K562 (cell line): Measurements from ENCODE around the gene ENTPD5. TPM values are rescaled to one million over a fixed set of nuclear protein-coding genes. Genes with fewer than 3 reads are reported as not detected.
A peak's percentile ranks its signal among the peaks of the same experiment; 100 is the strongest.

ENCODE experiments used
- BCL6 ChIP-seq: fragments of 250-450 bp; sonication (Bioruptor Pico); IDR thresholded peaks from 2 replicates; pipeline ENCODE4 v1.4.0; 2020
- CBX3 ChIP-seq, 2 experiments: IDR thresholded peaks; 1 replicate in 1 of 2; 2 replicates in 1 of 2; pipeline ENCODE4 v1.6.1; 2012; ENCODE audit warnings: inconsistent platforms in 2 of 2, low read length in 2 of 2, borderline replicate concordance in 1 of 2, control low read depth in 1 of 2
- CREB1 ChIP-seq, 2 experiments: sonication (generic) in 1 of 2; formaldehyde crosslinking in 1 of 2; IDR thresholded peaks; 2 replicates each; pipeline versions ENCODE4 v1.6.1 to v1.8.0; 2012 to 2022; ENCODE audit warnings: inconsistent platforms in 1 of 2, mild to moderate bottlenecking in 1 of 2, missing genetic modification reagents in 1 of 2, moderate library complexity in 1 of 2
- EGR1 ChIP-seq: fragments of 450-650 bp; conservative IDR thresholded peaks from 2 replicates; pipeline ENCODE4 v1.6.1; 2017; ENCODE audit warnings: mild to moderate bottlenecking
- HOXB6 ChIP-seq: fragments of 250-450 bp; sonication (Bioruptor Pico); IDR thresholded peaks from 2 replicates; pipeline ENCODE4 v1.5.1; 2022; ENCODE audit warnings: mild to moderate bottlenecking, borderline replicate concordance
- MEF2A ChIP-seq: IDR thresholded peaks from 2 replicates; pipeline ENCODE4 v1.6.1; 2011; ENCODE audit warnings: low read depth, mild to moderate bottlenecking, low read length, moderate library complexity; ENCODE audit not compliant: control insufficient read depth
- MXI1 ChIP-seq: IDR thresholded peaks from 2 replicates; pipeline ENCODE4 v1.6.1; 2011; ENCODE audit warnings: low read depth, mild to moderate bottlenecking, improper control_type of control experiment, low read length
- NCOA4 ChIP-seq: fragments of 450-650 bp; IDR thresholded peaks from 2 replicates; pipeline ENCODE4 v1.6.1; 2018; ENCODE audit warnings: mild to moderate bottlenecking; ENCODE audit not compliant: partially characterized antibody
- NFRKB ChIP-seq: fragments of 450-650 bp; IDR thresholded peaks from 2 replicates; pipeline ENCODE4 v1.6.1; 2016; ENCODE audit warnings: low read depth
- NONO ChIP-seq, 2 experiments: fragments of 200-400 bp in 1 of 2; fragments of 450-650 bp in 1 of 2; formaldehyde crosslinking in 1 of 2; IDR thresholded peaks; 2 replicates each; pipeline ENCODE4 v1.6.1; 2017; ENCODE audit warnings: low read depth in 2 of 2, mild to moderate bottlenecking in 2 of 2, moderate library complexity in 2 of 2, low read length in 1 of 2
- PHF8 ChIP-seq: fragments of 200-600 bp; sonication (generic); IDR thresholded peaks from 2 replicates; pipeline ENCODE4 v1.6.1; 2012; ENCODE audit warnings: mixed run types, mild to moderate bottlenecking, inconsistent platforms, low read length, moderate library complexity, borderline replicate concordance
- POLR2B ChIP-seq: fragments of 450-650 bp; IDR thresholded peaks from 2 replicates; pipeline ENCODE4 v1.6.1; 2018; ENCODE audit warnings: low read depth; ENCODE audit not compliant: partially characterized antibody
- RBFOX2 ChIP-seq: fragments of 200-400 bp; formaldehyde crosslinking; IDR thresholded peaks from 2 replicates; pipeline ENCODE4 v1.6.1; 2017; ENCODE audit warnings: low read depth, mild to moderate bottlenecking, low read length, moderate library complexity
- TBP ChIP-seq: optimal IDR thresholded peaks from 2 replicates; pipeline ENCODE3; 2011; ENCODE audit warnings: low read depth, low read length, improper control_type of control experiment
- ZBTB7A ChIP-seq: IDR thresholded peaks from 2 replicates; pipeline ENCODE4 v1.6.1; 2011; ENCODE audit warnings: low read depth, mild to moderate bottlenecking, low read length, moderate library complexity, borderline replicate concordance; ENCODE audit not compliant: control insufficient read depth
- ZNF239 ChIP-seq: fragments of 250-450 bp; sonication (Bioruptor Pico); IDR thresholded peaks from 2 replicates; pipeline ENCODE4 v1.4.0; 2020; ENCODE audit warnings: mild to moderate bottlenecking
- ZNF384 ChIP-seq: IDR thresholded peaks from 2 replicates; pipeline ENCODE4 v1.6.1; 2012; ENCODE audit warnings: low read depth, low read length, improper control_type of control experiment
- ZNF778 ChIP-seq: fragments of 450-650 bp; formaldehyde crosslinking; IDR thresholded peaks from 2 replicates; pipeline ENCODE4 v1.4.0; 2020; ENCODE audit warnings: mild to moderate bottlenecking, moderate library complexity
- polyA plus RNA-seq, 8 experiments: library from polyadenylated mRNA; depleted of rRNA in 4 of 8; stranded (reverse) in 5 of 8; unstranded in 3 of 8; fragments of >200 nt; fragmentation: Nextera tagmentation in 2 of 8; fragmentation: Illumina TruSeq in 1 of 8; extraction: Ambion mirVana in 2 of 8; extraction: Trizol in 1 of 8; gene quantifications; 2 replicates each; pipeline versions ENCODE4 v1.2.1 to v1.2.3, GENCODE V29; 2011 to 2014; ENCODE audit warnings: inconsistent platforms in 1 of 8, missing spikeins in 1 of 8
- total RNA-seq, 7 experiments: library from RNA; depleted of rRNA in 6 of 7; stranded (reverse); fragments of >200 nt in 6 of 7; fragmentation: Illumina TruSeq in 2 of 7; extraction: Trizol in 2 of 7; gene quantifications; 2 replicates each; pipeline versions ENCODE4 v1.2.1 to v1.2.3, GENCODE V29; 2011 to 2021; ENCODE audit warnings: low replicate concordance in 1 of 7
- TF ChIP-seq, protein P1 (sequence below): sonication (generic); formaldehyde crosslinking; IDR thresholded peaks from 2 replicates; pipeline ENCODE4 v1.9.0; 2022; ENCODE audit warnings: mild to moderate bottlenecking, missing genetic modification reagents
- TF ChIP-seq, protein P2 (sequence below): fragments of 450-650 bp; IDR thresholded peaks from 2 replicates; pipeline ENCODE4 v1.6.1; 2017; ENCODE audit warnings: antibody characterized with exemption, mild to moderate bottlenecking
- TF ChIP-seq, protein P3 (sequence below): fragments of 200-400 bp; formaldehyde crosslinking; IDR thresholded peaks from 2 replicates; pipeline ENCODE4 v1.6.1; 2017; ENCODE audit warnings: mild to moderate bottlenecking, low read depth, low read length, moderate library complexity

The ENTPD5 gene
- total and polyA plus RNA-seq, 9 of the 15 experiments (the other 6 are each of a cell fraction or from before 2014, with no cell fraction given): 2.7 to 15.3 (median 10.3) TPM

DNA sequence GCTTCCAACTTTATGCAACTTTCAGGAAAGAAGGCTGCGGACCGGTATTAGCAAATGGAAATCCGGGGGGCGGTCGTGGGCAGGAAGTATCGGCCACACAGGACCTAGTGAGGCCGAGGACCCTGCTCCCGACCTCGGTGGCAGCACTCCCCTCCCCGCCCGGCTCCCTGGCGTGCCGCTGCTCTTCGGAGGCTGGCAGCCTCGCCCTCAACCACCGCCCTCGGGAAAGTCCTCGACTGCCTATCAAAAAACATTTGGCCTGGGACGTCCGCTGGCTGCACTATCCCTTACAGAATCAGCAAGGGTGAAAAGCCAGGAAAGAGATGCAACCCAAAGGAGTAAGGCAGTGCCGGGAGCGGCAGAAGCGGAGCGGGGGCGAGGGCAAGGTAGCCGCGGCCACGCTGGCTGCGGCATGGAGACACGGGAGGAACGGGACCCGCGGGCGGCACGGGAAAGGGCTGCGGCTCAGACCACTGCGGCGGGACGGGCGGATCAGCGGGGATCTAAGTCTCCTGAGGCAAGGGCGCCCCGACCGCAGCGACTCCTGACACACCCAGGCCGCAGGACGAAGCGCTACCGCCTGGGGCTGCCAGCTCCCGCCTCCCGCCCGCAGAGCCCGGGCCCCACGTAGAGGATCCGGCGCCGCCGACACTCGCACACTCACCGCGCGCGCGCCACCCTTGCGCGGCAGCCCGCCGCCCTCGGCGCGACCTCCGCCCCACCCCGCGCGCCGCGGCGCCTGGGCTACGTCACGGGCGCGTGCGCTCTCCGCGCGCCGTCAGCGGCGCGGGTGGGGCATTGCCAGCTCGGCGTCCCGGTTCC is at the start of gene ENTPD5, which contains the start of gene BBOF1 (continued):
- TF ChIP-seq NCOA4: no peak
- TF ChIP-seq, protein P1, sequence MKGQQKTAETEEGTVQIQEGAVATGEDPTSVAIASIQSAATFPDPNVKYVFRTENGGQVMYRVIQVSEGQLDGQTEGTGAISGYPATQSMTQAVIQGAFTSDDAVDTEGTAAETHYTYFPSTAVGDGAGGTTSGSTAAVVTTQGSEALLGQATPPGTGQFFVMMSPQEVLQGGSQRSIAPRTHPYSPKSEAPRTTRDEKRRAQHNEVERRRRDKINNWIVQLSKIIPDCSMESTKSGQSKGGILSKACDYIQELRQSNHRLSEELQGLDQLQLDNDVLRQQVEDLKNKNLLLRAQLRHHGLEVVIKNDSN (CRISPR knock-in tag): no peak
- TF ChIP-seq MEF2A: no peak
- peak; percentile 52 for TF ChIP-seq POLR2B
- TF ChIP-seq EGR1: peak; percentile 63
- TF ChIP-seq ZNF239 (CRISPR knock-in tag): no peak
- peak; percentile 95 for TF ChIP-seq CREB1 (IDR thresholded peaks at IDR 0.05)
- TF ChIP-seq CREB1 (CRISPR knock-in tag; IDR thresholded peaks at IDR 0.05): peak; percentile 87
- no peak for TF ChIP-seq BCL6 (CRISPR knock-in tag)
- 0 out of 2 replicates have a peak, but pooled peaks have one; percentile 83 for TF ChIP-seq MXI1
- peak; percentile 89 for TF ChIP-seq RBFOX2
- no peak for TF ChIP-seq HOXB6 (CRISPR knock-in tag)
- no peak for TF ChIP-seq TBP
- no peak for TF ChIP-seq NFRKB
- TF ChIP-seq, protein P2, sequence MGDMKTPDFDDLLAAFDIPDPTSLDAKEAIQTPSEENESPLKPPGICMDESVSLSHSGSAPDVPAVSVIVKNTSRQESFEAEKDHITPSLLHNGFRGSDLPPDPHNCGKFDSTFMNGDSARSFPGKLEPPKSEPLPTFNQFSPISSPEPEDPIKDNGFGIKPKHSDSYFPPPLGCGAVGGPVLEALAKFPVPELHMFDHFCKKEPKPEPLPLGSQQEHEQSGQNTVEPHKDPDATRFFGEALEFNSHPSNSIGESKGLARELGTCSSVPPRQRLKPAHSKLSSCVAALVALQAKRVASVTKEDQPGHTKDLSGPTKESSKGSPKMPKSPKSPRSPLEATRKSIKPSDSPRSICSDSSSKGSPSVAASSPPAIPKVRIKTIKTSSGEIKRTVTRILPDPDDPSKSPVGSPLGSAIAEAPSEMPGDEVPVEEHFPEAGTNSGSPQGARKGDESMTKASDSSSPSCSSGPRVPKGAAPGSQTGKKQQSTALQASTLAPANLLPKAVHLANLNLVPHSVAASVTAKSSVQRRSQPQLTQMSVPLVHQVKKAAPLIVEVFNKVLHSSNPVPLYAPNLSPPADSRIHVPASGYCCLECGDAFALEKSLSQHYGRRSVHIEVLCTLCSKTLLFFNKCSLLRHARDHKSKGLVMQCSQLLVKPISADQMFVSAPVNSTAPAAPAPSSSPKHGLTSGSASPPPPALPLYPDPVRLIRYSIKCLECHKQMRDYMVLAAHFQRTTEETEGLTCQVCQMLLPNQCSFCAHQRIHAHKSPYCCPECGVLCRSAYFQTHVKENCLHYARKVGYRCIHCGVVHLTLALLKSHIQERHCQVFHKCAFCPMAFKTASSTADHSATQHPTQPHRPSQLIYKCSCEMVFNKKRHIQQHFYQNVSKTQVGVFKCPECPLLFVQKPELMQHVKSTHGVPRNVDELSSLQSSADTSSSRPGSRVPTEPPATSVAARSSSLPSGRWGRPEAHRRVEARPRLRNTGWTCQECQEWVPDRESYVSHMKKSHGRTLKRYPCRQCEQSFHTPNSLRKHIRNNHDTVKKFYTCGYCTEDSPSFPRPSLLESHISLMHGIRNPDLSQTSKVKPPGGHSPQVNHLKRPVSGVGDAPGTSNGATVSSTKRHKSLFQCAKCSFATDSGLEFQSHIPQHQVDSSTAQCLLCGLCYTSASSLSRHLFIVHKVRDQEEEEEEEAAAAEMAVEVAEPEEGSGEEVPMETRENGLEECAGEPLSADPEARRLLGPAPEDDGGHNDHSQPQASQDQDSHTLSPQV: peak; percentile 46; the same call in 1 of the 2 replicates
- peak in 1 of 2 experiments; percentile 16; a peak in 1 of 3 replicates for TF ChIP-seq CBX3 (IDR thresholded peaks at IDR 0.05; ENCODE audit: borderline replicate concordance in 1 of 2, low read length in 2 of 2)
- TF ChIP-seq ZNF778 (CRISPR knock-in tag): no peak
- TF ChIP-seq NONO (IDR thresholded peaks at IDR 0.05; ENCODE audit: low read depth in 2 of 2, low read length in 1 of 2): peak; percentile 45 to 59; a peak in 2 of 4 replicates
- TF ChIP-seq, protein P3, sequence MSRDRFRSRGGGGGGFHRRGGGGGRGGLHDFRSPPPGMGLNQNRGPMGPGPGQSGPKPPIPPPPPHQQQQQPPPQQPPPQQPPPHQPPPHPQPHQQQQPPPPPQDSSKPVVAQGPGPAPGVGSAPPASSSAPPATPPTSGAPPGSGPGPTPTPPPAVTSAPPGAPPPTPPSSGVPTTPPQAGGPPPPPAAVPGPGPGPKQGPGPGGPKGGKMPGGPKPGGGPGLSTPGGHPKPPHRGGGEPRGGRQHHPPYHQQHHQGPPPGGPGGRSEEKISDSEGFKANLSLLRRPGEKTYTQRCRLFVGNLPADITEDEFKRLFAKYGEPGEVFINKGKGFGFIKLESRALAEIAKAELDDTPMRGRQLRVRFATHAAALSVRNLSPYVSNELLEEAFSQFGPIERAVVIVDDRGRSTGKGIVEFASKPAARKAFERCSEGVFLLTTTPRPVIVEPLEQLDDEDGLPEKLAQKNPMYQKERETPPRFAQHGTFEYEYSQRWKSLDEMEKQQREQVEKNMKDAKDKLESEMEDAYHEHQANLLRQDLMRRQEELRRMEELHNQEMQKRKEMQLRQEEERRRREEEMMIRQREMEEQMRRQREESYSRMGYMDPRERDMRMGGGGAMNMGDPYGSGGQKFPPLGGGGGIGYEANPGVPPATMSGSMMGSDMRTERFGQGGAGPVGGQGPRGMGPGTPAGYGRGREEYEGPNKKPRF: no peak
- peak; percentile 85; the same call in 1 of the 2 replicates for TF ChIP-seq PHF8
- TF ChIP-seq ZBTB7A: peak; percentile 46; the same call in 1 of the 2 replicates
- TF ChIP-seq ZNF384: no peak
